Naive thymus-derived CD4-positive, alpha-beta T cell (primary cell): ENCODE data around the gene UPP1. TPM values are rescaled to one million over a fixed set of nuclear protein-coding genes. Genes with fewer than 3 reads are reported as not detected.
A peak's percentile ranks its signal among the peaks of the same experiment; 100 is the strongest.

Source experiments
- ATAC-seq: fragments of 150-1000 bp; cut with Tn5 transposase; 2 replicates; pipeline ENCODE4 v1.10.0; 2021; ENCODE audit warnings: mild to moderate bottlenecking, moderate library complexity
- CTCF ChIA-PET: fragments of 350-600 bp; sonication (Branson Sonifier 250); formaldehyde crosslinking; loops from one replicate; lab custom pipeline; 2021; ENCODE audit warnings: antibody characterized with exemption; lab: Charles Lee
- POLR2A ChIA-PET: fragments of 350-600 bp; sonication (Branson Sonifier 250); formaldehyde crosslinking; loops from one replicate; lab custom pipeline; 2021; ENCODE audit warnings: antibody characterized with exemption, inconsistent platforms; lab: Charles Lee
- DNase-seq, 9 donors: peaks; one replicate each; pipeline versions ENCODE4 v3.0.0 to v3.0.0-alpha.2; 2020 to 2022; ENCODE audit warnings: mixed read lengths in 1 of 9
- H3K27ac ChIP-seq: one replicate; pipeline ENCODE4 v1.7.0; 2013; ENCODE audit warnings: mild to moderate bottlenecking, low read depth, low read length, moderate library complexity
- H3K27me3 ChIP-seq, 2 donors: one replicate each; pipeline ENCODE4 v1.7.0; 2013; ENCODE audit warnings: low read length in 2 of 2, mild to moderate bottlenecking in 2 of 2, moderate library complexity in 2 of 2; ENCODE audit not compliant: control insufficient read depth in 2 of 2, insufficient read depth in 2 of 2
- H3K36me3 ChIP-seq, 3 experiments: 1 replicate in 2 of 3; 2 replicates in 1 of 3; pipeline ENCODE4 v1.7.0; 2013; ENCODE audit warnings: low read length in 3 of 3, mild to moderate bottlenecking in 3 of 3, moderate library complexity in 1 of 3; ENCODE audit not compliant: insufficient read depth in 3 of 3, control insufficient read depth in 2 of 3
- H3K4me1 ChIP-seq, 2 donors: one replicate each; pipeline ENCODE4 v1.7.0; 2013; ENCODE audit warnings: low read length in 2 of 2, mild to moderate bottlenecking in 2 of 2, moderate library complexity in 1 of 2; ENCODE audit not compliant: control insufficient read depth in 2 of 2, insufficient read depth in 2 of 2
- H3K4me3 ChIP-seq: 2 replicates; pipeline ENCODE4 v1.7.0; 2013; ENCODE audit warnings: mild to moderate bottlenecking, low read length
- H3K9me3 ChIP-seq, 3 experiments: 1 replicate in 2 of 3; 2 replicates in 1 of 3; pipeline ENCODE4 v1.7.0; 2013; ENCODE audit warnings: low read length in 3 of 3; ENCODE audit not compliant: control insufficient read depth in 2 of 3
- H3K27ac Mint-ChIP-seq, 9 donors: one replicate each; pipeline ENCODE4 v1.8.0; 2020 to 2022; ENCODE audit warnings: mixed read lengths in 9 of 9, mild to moderate bottlenecking in 8 of 9, moderate library complexity in 5 of 9, inconsistent platforms in 2 of 9
- H3K27me3 Mint-ChIP-seq, 5 donors: one replicate each; pipeline ENCODE4 v1.8.0; 2021 to 2022; ENCODE audit warnings: mixed read lengths in 5 of 5, mild to moderate bottlenecking in 1 of 5
- H3K36me3 Mint-ChIP-seq, 5 donors: one replicate each; pipeline ENCODE4 v1.8.0; 2020 to 2022; ENCODE audit warnings: mixed read lengths in 5 of 5, mild to moderate bottlenecking in 3 of 5, inconsistent platforms in 1 of 5
- H3K4me1 Mint-ChIP-seq, 7 donors: one replicate each; pipeline ENCODE4 v1.8.0; 2020 to 2022; ENCODE audit warnings: mixed read lengths in 7 of 7, mild to moderate bottlenecking in 3 of 7, inconsistent platforms in 1 of 7
- H3K4me3 Mint-ChIP-seq, 10 donors: one replicate each; pipeline ENCODE4 v1.8.0; 2020 to 2022; ENCODE audit warnings: mild to moderate bottlenecking in 10 of 10, mixed read lengths in 10 of 10, moderate library complexity in 6 of 10, inconsistent platforms in 2 of 10
- H3K9me3 Mint-ChIP-seq, 11 donors: one replicate each; pipeline ENCODE4 v1.8.0; 2020 to 2022; ENCODE audit warnings: mixed read lengths in 11 of 11, mild to moderate bottlenecking in 4 of 11, inconsistent platforms in 1 of 11, moderate library complexity in 1 of 11
- intact Hi-C, 2 donors: fragments of 100-400 bp; cut with micrococcal nuclease; formaldehyde crosslinking; loops; one replicate each; pipeline ENCODE4 v1.15.1; 2023
- polyA plus RNA-seq, 2 donors: library from polyadenylated mRNA; unstranded; fragments of 300-500 nt; fragmentation: Illumina TruSeq; gene quantifications; one replicate each; pipeline ENCODE4 v1.2.3, GENCODE V29; 2021
- total RNA-seq, 6 experiments: library from RNA in 5 of 6; stranded (reverse) in 5 of 6; gene quantifications; 1 replicate in 5 of 6; 2 replicates in 1 of 6; pipeline ENCODE4 v1.2.3 and lab custom pipeline; 2021 to 2026

Gene UPP1
- total and polyA plus RNA-seq, 7 experiments from 2014 or later = 40.2 to 143 (median 93.4) TPM

DNA sequence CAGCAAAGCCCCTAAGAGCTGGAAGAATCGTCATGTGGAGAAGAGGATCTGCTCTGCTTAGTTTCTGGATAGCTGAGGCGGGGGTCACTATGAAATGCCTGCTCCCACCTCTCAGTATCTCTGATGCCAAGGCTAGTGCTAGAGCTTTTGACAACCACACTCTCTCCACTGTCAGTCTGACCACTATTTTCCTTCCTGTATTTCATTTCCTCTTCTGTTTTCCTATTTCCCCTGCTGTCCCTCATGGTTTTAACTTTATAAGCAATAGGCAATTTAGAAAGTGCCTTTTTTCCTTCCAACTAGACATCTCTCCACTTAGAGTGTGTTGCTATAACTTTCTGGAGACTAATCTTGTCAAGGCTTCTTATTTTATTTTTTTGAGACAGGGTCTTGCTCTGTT, 30.1 kb upstream of the UPP1 start:
- no peak overlapping the region for H3K27ac Mint-ChIP-seq
- no peak overlapping the region for H3K4me3 Mint-ChIP-seq
- ChIA-PET POLR2A (no interaction called here), CTCF (no interaction called here)
- peaks cover 0 to 3% (median 0%) of the 10 kb centered on the region in 7 donors for H3K4me1 Mint-ChIP-seq
- Histone ChIP-seq H3K27ac (no peak overlapping the region), H3K9me3 (no peaks in the 10 kb centered on the region), H3K27me3 (no peaks in the 10 kb centered on the region), H3K36me3 (no peaks in the 10 kb centered on the region), H3K4me3 (no peak overlapping the region), H3K4me1 (no peaks in the 10 kb centered on the region)
- peaks cover 2 to 27% (median 10%) of the 10 kb centered on the region in 11 donors for H3K9me3 Mint-ChIP-seq
- ATAC-seq = no peak
- H3K36me3 Mint-ChIP-seq = peaks cover 7 to 17% (median 11%) of the 10 kb centered on the region in 5 donors
- H3K27me3 Mint-ChIP-seq = peaks cover 0 to 20% (median 0%) of the 10 kb centered on the region in 5 donors
- intact Hi-C loops = no loop called here
- no peak for DNase-seq

DNA sequence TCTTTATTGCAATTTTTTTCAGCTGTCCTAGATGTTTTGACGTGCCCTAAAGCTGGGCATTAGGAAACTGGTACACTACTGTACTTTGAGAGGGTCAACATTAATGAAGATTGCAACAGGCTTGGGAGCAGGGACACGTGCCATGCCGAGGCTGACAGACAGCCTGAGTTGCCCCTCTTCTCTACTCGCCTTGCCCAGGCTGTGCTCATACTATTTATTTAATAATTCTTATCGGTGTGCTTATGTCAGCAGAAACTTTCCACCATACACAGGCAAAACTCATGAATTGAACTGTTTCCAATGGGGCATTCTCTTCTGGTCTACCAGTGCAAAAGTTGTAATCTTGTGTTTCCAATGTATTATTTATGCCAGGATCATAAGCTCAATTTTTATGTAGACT, 29.4 kb upstream of the UPP1 start:
- CTCF ChIA-PET = no interaction called here
- H3K9me3 Mint-ChIP-seq = peaks cover 2 to 32% (median 10%) of the 10 kb centered on the region in 11 donors

DNA sequence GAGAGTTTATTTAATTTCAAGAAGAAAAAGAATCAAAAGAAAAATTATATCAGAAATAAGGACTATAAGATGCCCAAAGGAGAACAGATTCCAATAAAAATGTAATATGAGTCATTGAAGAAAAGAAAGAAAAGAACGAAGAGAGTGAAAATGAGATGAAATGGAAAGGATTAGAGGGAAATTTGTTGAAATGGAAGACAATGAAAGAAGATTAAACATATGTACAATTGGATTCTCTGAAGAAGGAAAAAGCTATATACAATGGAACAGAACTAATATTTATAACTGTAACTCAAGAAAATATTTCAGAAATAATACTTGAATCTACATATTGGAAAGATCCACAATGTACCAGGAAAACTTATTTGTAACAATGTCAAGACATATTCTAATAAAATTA, 25.1 kb upstream of the UPP1 start:
- Mint-ChIP-seq H3K9me3 (peaks cover 0 to 22% (median 5%) of the 10 kb centered on the region in 11 donors), H3K27ac (peak overlapping the region in 1 of 9 donors; percentile 29), H3K27me3 (peaks cover 0 to 15% (median 0%) of the 10 kb centered on the region in 5 donors), H3K4me3 (no peak overlapping the region), H3K4me1 (peaks cover 0 to 3% (median 0%) of the 10 kb centered on the region in 7 donors), H3K36me3 (peaks cover 4 to 17% (median 12%) of the 10 kb centered on the region in 5 donors)
- no peak overlapping the region for H3K27ac ChIP-seq
- H3K9me3 ChIP-seq = no peaks in the 10 kb centered on the region
- H3K4me3 ChIP-seq = no peak overlapping the region
- no peaks in the 10 kb centered on the region for H3K27me3 ChIP-seq
- POLR2A ChIA-PET = no interaction called here
- DNase-seq = no peak
- CTCF ChIA-PET = no interaction called here
- no peaks in the 10 kb centered on the region for H3K36me3 ChIP-seq
- H3K4me1 ChIP-seq = no peaks in the 10 kb centered on the region
- intact Hi-C loops = loop anchor here in 1 of 2 donors (2.0 kb wide), 1 partner anchor 25 kb away; the partner anchor contains the start of gene UPP1
- no peak for ATAC-seq

More for the DNA sequence above, 29.4 kb upstream of the UPP1 start:
- Histone ChIP-seq H3K27ac (no peak overlapping the region), H3K27me3 (no peaks in the 10 kb centered on the region), H3K36me3 (no peaks in the 10 kb centered on the region), H3K4me1 (no peaks in the 10 kb centered on the region), H3K4me3 (no peak overlapping the region), H3K9me3 (no peaks in the 10 kb centered on the region)
- Mint-ChIP-seq H3K27ac (no peak overlapping the region), H3K4me1 (peaks cover 0 to 3% (median 0%) of the 10 kb centered on the region in 7 donors), H3K27me3 (peaks cover 0 to 21% (median 0%) of the 10 kb centered on the region in 5 donors), H3K4me3 (no peak overlapping the region), H3K36me3 (peaks cover 7 to 18% (median 13%) of the 10 kb centered on the region in 5 donors)
- DNase-seq (no peak), ATAC-seq (no peak)
- POLR2A ChIA-PET = interaction anchor here (0.7 to 1.8 kb wide), 2 partner anchors 26 to 29 kb away, joined by 3 to 6 read pairs; partner anchors contain the start of gene UPP1
- intact Hi-C loops = no loop called here

- Histone ChIP-seq H3K27ac (no peak overlapping the region), H3K27me3 (no peaks in the 10 kb centered on the region), H3K4me1 (no peaks in the 10 kb centered on the region), H3K36me3 (no peaks in the 10 kb centered on the region), H3K9me3 (no peaks in the 10 kb centered on the region), H3K4me3 (no peak overlapping the region)
- CTCF ChIA-PET = no interaction called here
- DNase-seq = no peak
- Mint-ChIP-seq H3K27me3 (peaks cover 0 to 13% (median 0%) of the 10 kb centered on the region in 5 donors), H3K9me3 (peaks cover 0 to 33% (median 6%) of the 10 kb centered on the region in 11 donors), H3K36me3 (peaks cover 4 to 22% (median 10%) of the 10 kb centered on the region in 5 donors), H3K4me3 (no peak overlapping the region), H3K27ac (no peak overlapping the region), H3K4me1 (no peaks in the 10 kb centered on the region)
- intact Hi-C loops = no loop called here
- POLR2A ChIA-PET = no interaction called here
- ATAC-seq = no peak
These were observed 21.6 kb upstream of the UPP1 start for GRCh38 chr7:48067475-48067874.

GRCh38 chr7:48074204-48074654, 14.8 kb upstream of the UPP1 start:
- H3K4me3 ChIP-seq = no peak overlapping the region
- ATAC-seq (no peak), DNase-seq (no peak)
- peaks cover 0 to 9% (median 7%) of the 10 kb centered on the region in 5 donors for H3K36me3 Mint-ChIP-seq
- no peaks in the 10 kb centered on the region for H3K36me3 ChIP-seq
- ChIA-PET POLR2A (no interaction called here), CTCF (no interaction called here)
- H3K4me3 Mint-ChIP-seq = no peak overlapping the region
- H3K27me3 Mint-ChIP-seq = no peaks in the 10 kb centered on the region
- H3K4me1 ChIP-seq = no peaks in the 10 kb centered on the region
- intact Hi-C loops = no loop called here
- no peaks in the 10 kb centered on the region for H3K9me3 ChIP-seq
- no peak overlapping the region for H3K27ac ChIP-seq
- H3K9me3 Mint-ChIP-seq = peaks cover 0 to 11% (median 1%) of the 10 kb centered on the region in 11 donors
- H3K27ac Mint-ChIP-seq = peak overlapping the region in 1 of 9 donors; percentile 20
- H3K27me3 ChIP-seq = no peaks in the 10 kb centered on the region
- peaks cover 0 to 18% (median 0%) of the 10 kb centered on the region in 7 donors for H3K4me1 Mint-ChIP-seq

DNA sequence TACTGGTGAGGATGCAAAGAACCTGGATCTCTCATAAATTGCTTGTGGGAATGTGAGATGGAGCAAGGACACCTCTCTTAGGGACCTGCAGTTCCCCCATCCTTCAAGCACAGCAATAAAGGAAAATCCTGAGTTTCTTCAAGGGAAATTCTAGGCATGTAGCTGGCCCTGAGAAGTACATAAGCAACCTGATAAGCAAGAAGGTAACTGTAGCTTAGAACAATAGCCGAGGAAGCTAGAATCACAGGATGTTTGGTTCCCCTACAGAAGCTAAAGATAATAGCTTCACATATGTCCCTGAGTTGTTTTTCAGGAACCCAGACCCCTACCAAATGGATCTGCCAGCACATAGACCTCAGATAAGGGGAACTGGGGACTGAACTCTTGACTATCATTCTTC, 11.6 kb upstream of the UPP1 start:
- Histone ChIP-seq H3K36me3 (no peaks in the 10 kb centered on the region), H3K27ac (no peak overlapping the region), H3K4me3 (no peak overlapping the region), H3K9me3 (no peaks in the 10 kb centered on the region), H3K27me3 (no peaks in the 10 kb centered on the region), H3K4me1 (no peaks in the 10 kb centered on the region)
- H3K9me3 Mint-ChIP-seq = peaks cover 0 to 1% (median 0%) of the 10 kb centered on the region in 11 donors
- POLR2A ChIA-PET = interaction anchor here (0.9 to 1.4 kb wide), 2 partner anchors 11 to 14 kb away, joined by 3 read pairs; no protein-coding TSS in a partner anchor
- peaks cover 0 to 8% (median 3%) of the 10 kb centered on the region in 5 donors for H3K36me3 Mint-ChIP-seq
- no peak for ATAC-seq
- no peak overlapping the region for H3K4me3 Mint-ChIP-seq
- H3K27ac Mint-ChIP-seq = no peak overlapping the region
- CTCF ChIA-PET = interaction anchor here (0.7 to 1.2 kb wide), 2 partner anchors 9 to 15 kb away, joined by 3 read pairs; no protein-coding TSS in a partner anchor
- DNase-seq = no peak
- intact Hi-C loops = no loop called here
- peaks cover 0 to 20% (median 2%) of the 10 kb centered on the region in 7 donors for H3K4me1 Mint-ChIP-seq
- peaks cover 0 to 2% (median 0%) of the 10 kb centered on the region in 5 donors for H3K27me3 Mint-ChIP-seq
